ENCODE results near the gene RAB8A. TPM values are rescaled to one million over a fixed set of nuclear protein-coding genes. Genes with fewer than 3 reads are reported as not detected.

RAB8A gene
- total and polyA plus RNA-seq, 2 of the 8 experiments (the other 6 are each of a cell fraction or from before 2014, with no cell fraction given) = 65.8 to 97.0 TPM

DNA sequence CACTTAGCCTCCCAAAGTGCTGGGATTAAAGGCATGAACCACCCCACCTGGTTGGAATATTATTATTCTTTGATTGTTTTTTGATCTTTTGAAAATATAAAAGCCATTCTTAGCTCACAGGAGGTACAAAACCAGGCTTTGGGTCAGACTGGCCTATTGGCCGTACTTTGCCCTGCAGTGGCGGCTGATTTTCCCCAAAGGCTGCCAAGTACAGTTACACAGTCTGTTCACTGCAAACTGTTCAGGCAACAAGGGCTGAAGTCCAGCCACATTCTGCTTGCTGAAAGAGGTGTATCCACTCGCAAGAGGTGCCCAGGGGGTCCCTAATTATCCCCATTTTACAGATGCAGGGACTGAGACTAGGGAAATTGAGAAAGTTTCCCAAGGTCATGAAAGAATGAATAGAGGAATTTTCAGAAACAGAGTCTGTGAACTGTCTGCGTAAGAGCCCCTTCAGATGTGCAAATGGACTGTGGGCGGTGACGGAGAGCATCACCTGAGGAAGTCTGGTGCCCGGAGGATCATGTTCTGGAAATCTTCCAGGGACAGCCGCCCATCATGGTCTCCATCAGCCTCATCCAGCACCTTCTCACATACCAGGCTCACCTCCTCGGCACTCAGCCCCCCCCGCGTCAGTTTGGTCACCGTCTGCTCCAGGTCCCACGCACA is 52.7 kb downstream of the RAB8A start (continued):
- TF ChIP-seq EP300 (IDR thresholded peaks at IDR 0.05; ENCODE audit: borderline replicate concordance in 1 of 2, low read depth in 2 of 2, low read length in 2 of 2) (no peak), CTBP2 (IDR thresholded peaks at IDR 0.05; ENCODE audit: borderline replicate concordance, insufficient read depth, insufficient read length, low read length) (no peak), SIN3A (conservative IDR thresholded peaks at IDR 0.05 in 1 of 2, IDR thresholded peaks at IDR 0.05 in 1 of 2; ENCODE audit: low read depth in 1 of 2, low read length in 2 of 2) (no peak), CHD2 (IDR thresholded peaks at IDR 0.05; ENCODE audit: low read length) (no peak), NRF1 (IDR thresholded peaks at IDR 0.05; ENCODE audit: low read depth, low read length) (no peak)

All from H1 (cell line).